ENCODE measurements around the gene CHD3.
"Not testable (repeated sequence)": the region's sequence is repeated elsewhere in the genome, so short reads cannot be mapped to it uniquely, and the experiment has no call there.

CHD3 gene

DNA sequence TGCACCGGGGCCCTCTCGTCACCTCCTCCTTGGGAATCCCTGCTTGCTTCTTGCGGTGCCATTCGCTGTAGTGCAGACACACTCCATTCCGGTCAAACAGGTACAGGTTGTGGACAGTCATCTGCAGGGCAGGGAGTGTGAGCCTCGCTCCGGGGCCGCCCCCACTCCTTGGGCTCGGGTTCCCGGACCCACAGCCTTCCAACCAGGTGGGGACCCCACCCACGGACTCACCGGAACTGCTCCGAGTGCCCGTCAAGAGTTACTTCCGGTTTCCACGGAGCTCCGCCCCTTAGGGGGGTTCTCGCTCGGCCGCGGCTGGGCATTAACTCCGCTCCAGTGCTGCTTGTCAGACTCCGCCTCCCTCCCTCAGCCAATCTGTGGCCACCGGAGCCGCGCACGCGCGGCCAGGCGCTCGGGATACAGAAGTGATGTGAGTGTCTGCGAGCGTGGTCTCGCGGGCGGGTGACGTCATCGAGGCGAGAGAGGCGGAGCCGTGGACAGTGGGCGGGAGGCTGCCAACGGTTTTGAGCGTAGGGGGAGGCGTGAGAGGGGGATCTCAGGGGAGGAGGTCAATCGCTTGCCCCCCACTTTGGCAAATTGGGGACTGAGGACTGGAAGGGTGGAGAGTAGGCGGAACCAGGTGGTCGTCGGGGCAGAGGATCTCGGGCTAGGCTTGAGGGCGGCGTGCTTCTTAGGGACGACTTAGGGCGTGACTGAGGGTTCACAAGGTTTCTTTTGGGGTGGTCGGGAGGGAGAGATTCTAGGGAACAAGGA lies 43.3 kb downstream of the CHD3 start, which contains the start of the genes CNTROB and TRAPPC1:
TSS of gene CNTROB (plus strand) at position 498 of the 774 bp plus-strand sequence. CDS start 874 bp downstream, outside the sequence.
TSS of gene TRAPPC1 (minus strand) at position 238 of the 774 bp plus-strand sequence. CDS start at position 121, 117 bp downstream.
- peak; percentile 95 for DNase-seq (ENCODE audit: low read depth)

- no peak for DNase-seq (ENCODE audit: low read depth)
Measured at GRCh38 chr17:7932483-7932891, 43.9 kb downstream of the CHD3 start.

GRCh38 chr17:7932949-7933348 lies 44.4 kb downstream of the CHD3 start:
- no peak for DNase-seq (ENCODE audit: low read depth)

GRCh38 chr17:7935859-7936258 lies 47.3 kb downstream of the CHD3 start:
- DNase-seq (ENCODE audit: low read depth), result no peak

GRCh38 chr17:7940034-7940433 lies 51.4 kb downstream of the CHD3 start:
- no peak for DNase-seq (ENCODE audit: low read depth)

DNA sequence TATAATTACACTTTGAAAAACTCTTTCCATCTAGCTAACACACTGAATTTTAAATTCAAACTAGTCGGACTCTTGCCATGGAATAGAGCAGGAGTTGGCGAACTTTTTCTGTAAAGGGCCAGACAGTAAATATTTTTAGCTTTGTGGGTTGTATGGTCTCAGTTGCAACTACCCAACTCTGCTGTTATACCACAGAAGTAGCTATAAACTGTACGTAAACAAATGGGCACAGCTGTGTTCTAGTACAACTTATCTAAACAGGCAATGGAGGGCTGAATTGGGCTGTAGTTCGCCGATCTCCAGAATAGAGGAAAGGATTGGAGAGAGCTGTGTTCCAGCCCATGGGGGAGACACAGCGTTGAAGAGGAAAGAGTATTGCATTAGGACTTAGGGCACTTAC lies 52.2 kb downstream of the CHD3 start:
- no peak for DNase-seq (ENCODE audit: low read depth)

DNA sequence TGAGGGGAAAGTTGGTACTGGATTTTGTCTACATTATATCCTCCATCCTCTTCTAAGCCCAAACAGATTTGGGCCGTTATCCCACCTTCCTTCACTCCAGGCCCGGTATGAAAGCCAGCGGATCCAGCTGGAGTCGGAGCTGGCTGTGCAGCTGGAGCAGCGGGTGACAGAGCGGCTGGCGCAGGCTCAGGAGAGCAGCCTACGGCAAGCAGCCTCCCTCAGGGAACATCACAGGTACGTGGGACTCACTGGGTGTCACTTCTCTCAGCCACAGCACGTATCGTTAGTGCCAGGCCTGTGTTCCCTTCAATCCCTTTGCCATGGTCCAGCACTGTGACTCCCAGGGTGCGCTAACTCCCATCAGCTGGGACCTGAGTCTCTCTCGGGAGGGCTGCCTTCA lies 54.7 kb downstream of the CHD3 start:
- no peak for DNase-seq (ENCODE audit: low read depth)

DNA sequence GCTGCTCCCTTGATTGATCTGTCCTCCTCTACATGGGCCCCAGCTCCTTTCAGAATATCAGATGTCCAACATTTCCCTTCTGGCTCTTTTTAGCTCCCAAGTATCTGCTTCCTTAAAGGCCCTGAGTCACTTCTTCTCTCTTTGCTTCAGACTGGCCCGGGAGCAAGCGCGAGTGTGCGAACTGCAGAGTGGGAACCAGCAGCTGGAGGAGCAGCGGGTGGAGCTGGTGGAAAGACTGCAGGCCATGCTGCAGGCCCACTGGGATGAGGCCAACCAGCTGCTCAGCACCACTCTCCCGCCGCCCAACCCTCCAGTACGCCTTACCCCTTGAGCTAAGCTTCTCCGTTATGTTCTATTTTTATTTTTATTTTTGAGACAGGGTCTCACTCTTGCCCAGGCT lies 55.7 kb downstream of the CHD3 start:
- DNase-seq (ENCODE audit: low read depth), result no peak

DNA sequence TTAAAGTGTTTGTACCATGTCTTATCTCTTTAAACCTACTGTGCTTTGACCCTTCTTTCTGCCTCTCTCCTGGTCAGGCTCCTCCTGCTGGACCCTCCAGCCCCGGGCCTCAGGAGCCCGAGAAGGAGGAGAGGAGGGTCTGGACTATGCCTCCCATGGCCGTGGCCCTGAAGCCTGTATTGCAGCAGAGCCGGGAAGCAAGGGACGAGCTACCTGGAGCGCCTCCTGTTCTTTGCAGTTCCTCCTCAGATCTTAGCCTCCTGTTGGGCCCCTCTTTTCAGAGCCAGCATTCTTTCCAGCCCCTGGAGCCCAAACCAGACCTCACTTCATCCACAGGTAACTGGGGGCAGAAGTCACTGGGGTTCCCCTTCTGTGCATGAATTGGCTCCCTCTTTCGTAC lies 57.1 kb downstream of the CHD3 start:
- DNase-seq (ENCODE audit: low read depth), result no peak

DNA sequence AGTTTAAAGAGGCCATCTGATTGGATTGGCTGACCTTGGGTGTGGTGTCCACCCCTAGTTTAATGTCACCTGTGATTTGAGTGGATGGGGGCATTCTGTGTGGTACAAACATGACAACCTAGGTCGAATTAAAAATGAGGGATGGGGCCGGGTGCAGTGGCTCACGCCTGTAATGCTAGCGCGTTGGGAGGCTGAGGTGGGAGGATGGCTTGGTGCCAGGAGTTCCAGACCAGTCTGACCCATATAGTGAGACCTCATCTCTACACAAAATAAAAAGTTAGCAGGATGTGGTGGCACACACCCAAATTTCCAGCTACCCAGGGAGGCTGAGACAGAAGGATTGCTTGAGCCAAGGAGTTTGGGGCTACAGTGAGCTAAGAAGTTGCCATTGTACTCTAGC lies 57.9 kb downstream of the CHD3 start:
- no peak for DNase-seq (ENCODE audit: low read depth)

- DNase-seq (ENCODE audit: low read depth), result no peak
Measured at GRCh38 chr17:7947651-7948050, 59.1 kb downstream of the CHD3 start.

DNA sequence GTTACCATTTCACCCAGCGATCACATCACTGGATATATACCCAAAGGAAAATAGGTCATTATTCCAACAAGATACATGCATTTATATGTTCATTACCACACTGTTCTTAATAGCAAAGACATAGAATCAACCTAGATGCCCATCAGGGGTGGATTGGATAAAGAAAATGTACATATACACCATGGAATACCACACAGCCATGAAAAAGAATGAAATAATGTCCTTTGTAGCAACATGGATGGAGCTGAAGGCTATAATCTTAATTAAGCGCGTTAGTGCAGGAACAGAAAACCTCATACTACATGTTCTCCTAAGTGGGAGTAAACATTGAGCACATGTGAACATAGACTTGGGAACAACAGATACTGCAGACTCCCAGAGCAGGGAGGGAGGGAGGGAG lies 62.0 kb downstream of the CHD3 start:
- no peak for DNase-seq (ENCODE audit: low read depth)

DNA sequence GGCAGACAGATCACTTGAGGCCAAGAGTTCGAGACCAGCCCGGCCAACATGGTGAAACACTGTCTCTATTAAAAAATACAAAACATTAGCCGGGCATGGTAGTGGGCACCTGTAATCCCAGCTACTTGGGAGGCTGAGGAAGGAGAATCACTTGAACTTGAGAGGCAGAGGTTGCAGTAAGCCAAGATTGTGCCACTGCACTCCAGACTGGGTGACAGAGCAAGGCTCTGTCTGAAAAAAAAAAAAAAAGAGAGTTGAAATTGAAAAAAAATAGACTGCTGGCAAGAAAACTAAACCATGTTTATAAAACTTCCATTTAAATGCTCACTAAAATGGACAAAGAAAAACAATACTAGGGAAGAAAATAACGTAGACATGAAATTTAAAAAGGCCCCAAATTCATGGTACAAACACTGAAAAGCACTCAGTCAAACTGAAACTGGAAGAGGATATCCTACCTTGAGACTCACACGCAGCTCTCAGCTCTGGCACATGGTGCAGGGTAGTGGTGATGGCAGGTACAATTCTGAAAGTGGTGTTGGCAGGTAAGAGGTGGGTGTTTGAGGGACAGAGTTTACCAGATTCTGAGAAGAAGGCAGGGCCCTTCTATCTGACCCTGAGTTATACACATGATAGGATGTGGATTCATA lies 62.7 kb downstream of the CHD3 start:
- DNase-seq (ENCODE audit: low read depth), result no peak

- not testable (repeated sequence) for DNase-seq (ENCODE audit: low read depth)
Measured at GRCh38 chr17:7953266-7953665, 64.7 kb downstream of the CHD3 start.

- DNase-seq (ENCODE audit: low read depth), result no peak
Measured at GRCh38 chr17:7955414-7956227, 67.0 kb downstream of the CHD3 start.

GRCh38 chr17:7956228-7956965 lies 67.8 kb downstream of the CHD3 start:
- DNase-seq (ENCODE audit: low read depth), result no peak

DNA sequence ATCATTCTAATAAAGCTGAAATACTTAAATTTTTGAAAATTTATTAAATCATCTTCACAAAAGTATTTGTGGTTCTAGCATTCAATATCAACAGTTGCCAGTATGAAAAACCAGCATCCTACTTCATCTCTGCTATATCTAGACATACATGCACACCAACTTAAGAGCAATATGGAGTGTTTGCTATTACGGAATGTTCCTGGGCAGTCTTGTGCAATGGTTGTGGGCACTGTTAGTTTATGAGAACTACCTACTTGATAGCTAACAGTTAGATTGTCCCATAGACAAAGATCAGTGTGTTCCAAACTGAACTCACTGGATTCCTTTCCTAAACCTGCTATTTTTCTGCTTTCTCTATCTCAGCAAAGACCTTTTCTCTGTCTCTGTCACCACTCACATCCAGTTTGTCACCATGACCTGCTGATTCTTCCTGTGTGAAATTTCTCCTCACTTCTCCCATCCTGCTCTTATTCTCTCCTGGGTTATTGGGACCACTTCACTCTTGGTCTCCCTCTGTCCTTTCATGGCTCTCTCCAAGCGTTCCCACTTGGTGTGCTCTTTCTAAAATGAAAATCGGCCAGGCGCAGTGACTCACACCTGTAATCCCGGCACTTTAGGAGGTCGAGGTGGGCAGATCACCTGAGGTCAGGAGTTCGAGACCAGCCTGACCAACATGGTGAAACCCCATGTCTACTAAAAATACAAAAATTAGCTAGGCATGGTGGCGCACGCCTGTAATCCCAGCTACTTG lies 71.1 kb downstream of the CHD3 start:
- DNase-seq (ENCODE audit: low read depth), result no peak

DNA sequence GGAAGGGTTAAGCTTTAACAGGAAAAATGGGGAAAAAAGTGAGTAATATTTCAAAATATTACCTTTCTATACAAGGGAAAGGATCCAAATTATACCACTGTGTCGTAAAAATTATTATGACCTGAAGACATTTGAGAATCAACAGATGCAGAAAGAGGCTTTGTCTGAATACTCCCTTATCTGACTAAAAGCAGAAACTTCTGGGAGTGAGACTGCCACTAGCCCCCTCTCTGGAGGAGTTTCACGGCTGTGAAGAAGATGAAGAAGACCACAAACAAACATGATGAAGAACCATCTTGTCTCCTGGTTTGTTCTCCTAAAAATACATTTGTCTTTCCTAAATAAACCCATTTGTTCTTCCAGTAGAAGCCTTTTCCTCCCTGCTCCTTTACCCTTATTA lies 72.8 kb downstream of the CHD3 start:
- no peak for DNase-seq (ENCODE audit: low read depth)

All from non-pigmented ciliary epithelial cell (primary cell).